ENCODE results near the gene DDX49.
"Not testable (repeated sequence)": the region's sequence is repeated elsewhere in the genome, so short reads cannot be mapped to it uniquely, and the experiment has no call there.

The DDX49 gene

DNA sequence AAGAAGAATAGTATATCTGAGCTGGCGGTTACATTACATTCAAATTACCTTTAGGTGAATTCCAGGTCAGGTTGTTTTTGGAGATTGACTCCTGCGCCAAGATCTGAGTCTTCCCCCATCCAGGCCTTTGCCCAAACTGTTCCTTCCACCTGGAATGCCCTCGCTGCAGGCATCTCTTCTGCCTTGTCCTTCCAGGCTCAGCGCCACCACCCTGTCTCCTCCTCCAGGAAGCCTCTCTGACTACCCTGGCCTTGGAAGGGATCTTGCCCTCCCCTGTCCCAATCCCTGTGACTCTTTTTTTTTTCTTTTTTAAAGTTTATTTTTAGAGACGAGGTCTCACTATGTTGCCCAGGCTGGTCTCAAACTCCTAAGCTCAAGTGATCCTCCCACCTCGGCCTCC is 23.2 kb downstream of the DDX49 start:
- no peak for DNase-seq (ENCODE audit: low spot score)

DNA sequence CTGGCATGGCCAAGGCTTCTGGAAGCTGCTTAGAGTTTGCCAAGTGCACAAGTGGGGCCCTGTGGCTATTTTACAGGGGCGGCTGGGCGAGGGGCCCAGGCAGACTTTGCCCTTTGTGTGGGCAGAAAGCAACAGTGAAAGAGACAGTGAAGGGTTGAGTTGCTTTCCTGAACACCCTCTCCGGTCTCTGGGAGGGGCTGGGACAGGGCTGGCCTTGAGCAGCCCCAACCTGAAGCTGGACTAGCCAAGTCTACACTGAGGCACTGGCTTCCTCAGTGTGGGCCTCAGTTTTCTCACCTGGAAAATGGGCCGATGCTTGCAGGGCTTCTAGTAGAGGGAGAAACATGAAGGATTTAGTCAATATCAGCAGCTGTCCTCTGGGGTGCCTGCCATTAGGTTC is 23.9 kb downstream of the DDX49 start:
- DNase-seq (ENCODE audit: low spot score): no peak

DNA sequence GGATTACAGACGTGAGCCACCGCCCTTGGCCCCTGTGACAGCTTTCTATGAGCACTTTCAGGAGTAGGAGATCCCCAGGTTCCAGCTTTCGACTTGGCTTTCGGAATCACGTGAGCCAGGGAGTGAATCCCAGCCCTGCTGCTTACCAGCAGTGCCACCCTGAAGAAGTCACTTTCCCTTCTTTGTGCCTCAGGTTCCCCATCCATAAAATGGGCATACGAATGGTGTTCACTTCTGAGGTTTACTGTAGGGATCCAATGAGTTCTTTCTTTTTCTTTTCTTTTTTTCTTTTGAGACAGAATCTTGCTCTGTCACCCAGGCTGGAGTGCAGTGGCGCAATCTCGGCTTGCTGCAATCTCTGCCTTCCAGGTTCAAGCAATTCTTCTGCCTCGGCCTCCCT is 25.8 kb downstream of the DDX49 start:
- no peak for DNase-seq (ENCODE audit: low spot score)

DNA sequence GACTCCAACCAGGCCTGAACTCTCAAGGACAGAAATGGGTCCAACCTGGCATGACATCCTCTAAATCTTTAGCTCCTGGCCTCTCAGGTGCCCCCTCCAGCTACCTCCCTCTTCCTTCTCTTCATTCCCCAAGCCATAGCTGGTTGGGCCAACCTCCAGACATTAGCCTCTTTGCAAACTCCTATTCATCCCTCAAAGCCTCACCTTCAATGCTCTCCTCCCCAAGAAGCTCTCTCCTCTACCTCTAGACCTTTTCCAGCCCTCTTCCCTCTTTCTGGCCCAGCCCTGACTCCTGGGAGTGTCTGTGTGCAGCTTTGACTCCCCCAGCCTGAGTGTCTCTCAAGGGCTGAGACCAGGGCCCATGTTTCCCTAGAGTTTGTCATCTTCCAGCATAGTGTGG is 26.8 kb downstream of the DDX49 start:
- no peak for DNase-seq (ENCODE audit: low spot score)

DNA sequence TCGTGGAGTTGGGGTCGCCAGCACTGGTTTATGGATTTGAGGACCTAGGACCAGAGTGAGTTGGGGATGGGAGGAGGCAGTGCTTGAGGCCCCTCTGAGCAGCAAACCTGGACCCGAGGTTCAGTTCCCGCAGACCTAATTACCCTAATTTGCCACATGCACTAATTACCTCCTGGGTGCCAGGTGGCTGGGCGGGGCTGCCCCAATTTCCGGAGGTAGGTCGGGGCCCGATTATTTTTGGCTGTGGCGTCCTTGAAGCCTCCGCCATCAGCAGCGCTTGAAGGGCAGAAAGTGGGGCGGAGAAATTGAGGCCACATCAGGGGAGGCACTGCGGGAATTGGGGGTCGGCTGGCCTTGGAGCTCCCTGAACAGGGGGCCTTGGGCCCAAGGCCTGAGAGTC is 27.4 kb downstream of the DDX49 start:
- no peak for DNase-seq (ENCODE audit: low spot score)

DNA sequence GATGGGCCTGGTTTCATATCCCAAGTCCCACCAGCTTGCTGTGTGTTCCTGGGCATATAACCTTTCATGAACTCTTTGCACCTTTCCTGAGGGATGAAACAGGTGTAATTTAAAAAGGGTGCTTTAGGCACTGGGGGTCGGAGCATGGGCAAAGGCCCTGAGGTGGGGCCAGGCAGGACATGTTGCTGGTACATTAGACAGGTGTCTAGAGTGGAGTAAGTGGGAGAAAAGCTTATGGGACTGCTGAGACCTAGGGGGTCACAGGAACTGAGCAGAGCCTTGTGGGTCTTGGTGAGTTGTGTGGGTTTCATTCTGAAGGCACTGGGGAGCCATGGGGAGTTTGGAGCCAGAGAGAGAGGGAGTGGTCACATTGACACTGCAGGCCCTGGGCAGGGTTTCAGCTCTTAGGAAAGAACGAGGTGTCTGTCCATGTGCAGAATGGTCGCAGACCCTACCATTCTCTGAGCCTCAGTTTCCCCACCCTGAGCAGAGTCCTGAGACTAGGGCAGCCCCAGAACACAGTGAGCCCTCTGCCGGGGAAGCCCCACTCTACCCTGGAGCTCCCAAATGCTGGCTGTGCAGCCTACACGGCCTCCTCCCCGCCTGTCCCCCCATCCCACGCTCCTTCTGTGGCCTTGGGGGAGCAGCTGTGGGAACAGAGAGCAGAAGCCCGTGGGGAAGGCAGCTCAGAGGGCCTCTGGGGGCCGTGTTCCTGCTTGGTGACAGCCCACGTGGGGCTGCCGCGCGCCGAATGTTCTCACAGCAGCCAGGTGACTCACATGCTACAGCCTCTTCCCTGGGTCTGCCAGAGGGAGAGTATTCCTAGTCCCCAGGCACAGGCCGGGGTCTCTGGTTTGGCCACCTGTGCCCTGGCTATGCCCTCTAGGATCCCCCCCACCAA is 28.8 kb downstream of the DDX49 start:
- DNase-seq (ENCODE audit: low spot score): no peak

DNA sequence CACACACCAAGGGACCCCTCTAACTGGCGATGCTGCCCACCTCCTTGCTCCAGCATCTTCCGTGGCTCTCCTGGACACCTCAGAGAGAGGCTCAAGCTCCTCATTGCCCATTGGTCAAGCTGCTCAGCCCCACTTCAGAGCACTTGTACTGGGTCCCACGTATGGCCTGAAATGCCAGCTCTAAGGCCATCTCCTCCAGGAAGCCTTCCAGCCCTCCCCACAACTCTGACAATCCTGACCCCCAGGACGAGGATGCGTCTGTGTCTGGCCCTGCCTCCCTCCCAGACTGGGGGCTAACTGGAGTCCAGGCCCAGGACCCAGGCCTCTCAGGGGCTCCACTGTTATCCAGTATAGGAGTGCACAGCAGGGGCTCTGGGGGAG is 29.5 kb downstream of the DDX49 start:
- DNase-seq (ENCODE audit: low spot score): no peak

DNA sequence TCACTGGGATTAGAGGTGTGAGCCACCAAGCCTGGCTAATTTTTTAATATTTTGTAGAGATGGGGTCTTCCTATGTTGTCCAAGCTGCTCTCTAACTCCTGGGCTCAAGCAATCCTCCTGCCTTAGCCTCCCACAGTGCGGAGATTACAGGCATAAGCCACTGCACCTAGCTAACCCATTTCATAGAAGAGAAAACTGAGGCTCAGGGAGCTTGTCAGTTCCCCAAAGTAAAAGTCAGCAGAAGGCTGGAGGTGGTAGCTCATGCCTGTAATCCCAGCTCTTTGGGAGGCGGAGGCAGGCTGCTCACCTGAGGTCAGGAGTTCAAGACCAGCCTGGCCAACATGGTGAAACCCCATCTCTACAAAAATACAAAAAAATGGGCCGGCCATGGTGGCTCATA is 30.3 kb downstream of the DDX49 start:
- DNase-seq (ENCODE audit: low spot score): no peak

DNA sequence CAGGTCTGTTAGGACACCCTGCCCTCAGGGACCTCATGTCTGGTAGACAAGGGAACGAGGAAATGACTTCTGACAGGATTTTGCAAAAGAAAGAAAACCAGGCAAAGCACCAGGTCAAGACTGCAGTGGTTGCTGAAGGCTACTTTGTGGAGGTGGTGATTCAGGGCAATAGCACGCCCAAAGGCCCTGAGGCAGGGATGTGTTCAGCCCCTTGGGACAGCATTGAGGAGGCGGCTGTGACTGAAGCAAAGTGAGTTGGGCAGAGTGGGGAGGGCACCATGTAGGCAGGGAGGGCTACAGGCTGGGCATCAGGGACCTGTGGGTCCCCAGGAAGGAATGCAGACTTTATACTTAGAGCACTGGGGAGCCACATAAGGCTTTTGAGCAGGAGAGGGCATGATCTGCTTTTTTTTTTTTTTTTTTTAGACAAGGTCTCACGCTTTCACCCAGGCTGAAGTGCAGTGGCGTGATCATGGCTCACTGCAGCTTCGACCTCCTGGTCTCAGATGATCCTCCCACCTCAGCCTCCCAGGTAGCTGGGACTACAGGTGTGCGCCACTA is 32.3 kb downstream of the DDX49 start:
- no peak for DNase-seq (ENCODE audit: low spot score)

DNA sequence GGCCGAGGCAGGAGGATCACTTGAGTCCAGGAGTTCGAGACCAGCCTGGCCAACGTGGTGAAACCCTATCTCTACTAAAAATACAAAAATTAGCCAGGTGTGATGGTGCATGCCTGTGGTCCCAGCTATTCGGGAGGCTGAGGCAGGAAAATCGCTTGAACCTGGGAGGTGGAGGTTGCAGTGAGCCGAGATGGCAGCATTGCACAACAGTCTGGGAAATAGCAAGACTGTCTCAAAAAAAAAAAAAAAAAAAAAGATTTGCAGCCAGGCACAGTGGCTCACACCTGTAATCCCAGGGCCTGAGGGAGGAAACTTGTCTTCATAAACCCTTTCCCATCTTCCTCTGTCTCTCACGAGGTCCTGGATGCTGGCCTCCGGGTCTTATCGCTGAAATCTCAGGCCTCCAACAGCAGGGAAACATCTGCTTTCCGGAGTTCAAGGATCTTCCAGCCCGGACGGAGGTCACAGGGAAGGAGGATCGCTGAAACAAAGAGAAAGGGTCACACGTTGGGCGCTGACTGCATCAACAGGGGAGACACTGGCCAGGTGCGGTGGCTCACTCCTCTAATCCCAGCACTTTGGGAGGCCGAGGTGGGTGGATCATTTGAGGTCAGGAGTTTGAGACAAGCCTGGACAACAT is 33.0 kb downstream of the DDX49 start:
- not testable (repeated sequence) for DNase-seq (ENCODE audit: low spot score)

DNA sequence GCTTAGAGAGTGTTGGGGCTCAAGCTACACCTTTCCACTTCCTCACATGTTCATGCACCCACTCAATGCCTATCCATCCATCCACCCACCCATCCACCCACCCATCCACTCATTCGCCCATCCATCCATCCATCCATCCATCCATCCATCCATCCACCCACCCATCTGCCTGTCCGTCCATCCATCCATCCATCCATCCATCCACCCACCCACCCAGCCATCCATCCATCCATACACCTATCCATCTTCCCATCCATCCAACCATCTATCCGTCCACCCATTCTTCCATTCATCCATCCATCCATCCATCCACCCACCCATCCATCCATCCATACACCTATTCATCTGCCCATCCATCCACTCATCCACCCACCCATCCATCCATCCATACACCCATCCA is 34.6 kb downstream of the DDX49 start:
- no peak for DNase-seq (ENCODE audit: low spot score)

DNA sequence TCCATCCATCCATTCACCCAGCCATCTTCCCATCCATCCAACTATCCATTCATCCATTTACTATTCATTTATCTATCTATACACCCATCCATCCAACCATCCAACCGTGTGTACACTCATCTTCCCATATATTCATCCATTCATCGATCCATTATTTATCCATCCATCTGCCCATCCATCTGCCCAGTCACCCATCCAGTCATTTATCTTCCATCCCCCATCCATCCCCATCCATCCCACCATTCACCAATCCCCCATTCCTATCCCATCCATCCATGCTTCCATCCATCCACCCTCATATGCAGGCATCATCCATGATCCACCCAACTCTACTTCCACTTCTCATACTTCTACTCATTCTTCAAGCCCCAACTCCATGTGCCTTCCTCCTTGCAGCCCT is 35.5 kb downstream of the DDX49 start:
- DNase-seq (ENCODE audit: low spot score): no peak

DNA sequence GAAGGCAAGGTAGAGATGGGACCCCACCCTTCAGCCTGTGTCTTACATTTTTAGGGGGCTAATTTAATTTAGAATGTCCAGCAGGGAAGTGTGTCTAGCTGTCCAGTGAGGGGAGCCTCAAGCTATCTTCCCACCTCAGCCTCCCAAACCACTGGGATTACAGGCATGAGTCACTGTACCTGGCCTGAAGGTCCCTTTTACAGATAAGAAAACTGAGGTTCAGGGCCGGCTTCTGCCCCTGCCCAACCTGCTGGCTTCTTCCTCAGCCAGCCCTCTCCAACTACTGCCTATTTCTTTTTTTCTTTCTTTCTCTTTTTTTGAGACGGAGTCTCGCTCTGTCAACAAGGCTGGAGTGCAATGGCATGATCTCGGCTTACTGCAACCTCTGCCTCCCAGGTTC is 40.9 kb downstream of the DDX49 start:
- DNase-seq (ENCODE audit: low spot score): no peak

DNA sequence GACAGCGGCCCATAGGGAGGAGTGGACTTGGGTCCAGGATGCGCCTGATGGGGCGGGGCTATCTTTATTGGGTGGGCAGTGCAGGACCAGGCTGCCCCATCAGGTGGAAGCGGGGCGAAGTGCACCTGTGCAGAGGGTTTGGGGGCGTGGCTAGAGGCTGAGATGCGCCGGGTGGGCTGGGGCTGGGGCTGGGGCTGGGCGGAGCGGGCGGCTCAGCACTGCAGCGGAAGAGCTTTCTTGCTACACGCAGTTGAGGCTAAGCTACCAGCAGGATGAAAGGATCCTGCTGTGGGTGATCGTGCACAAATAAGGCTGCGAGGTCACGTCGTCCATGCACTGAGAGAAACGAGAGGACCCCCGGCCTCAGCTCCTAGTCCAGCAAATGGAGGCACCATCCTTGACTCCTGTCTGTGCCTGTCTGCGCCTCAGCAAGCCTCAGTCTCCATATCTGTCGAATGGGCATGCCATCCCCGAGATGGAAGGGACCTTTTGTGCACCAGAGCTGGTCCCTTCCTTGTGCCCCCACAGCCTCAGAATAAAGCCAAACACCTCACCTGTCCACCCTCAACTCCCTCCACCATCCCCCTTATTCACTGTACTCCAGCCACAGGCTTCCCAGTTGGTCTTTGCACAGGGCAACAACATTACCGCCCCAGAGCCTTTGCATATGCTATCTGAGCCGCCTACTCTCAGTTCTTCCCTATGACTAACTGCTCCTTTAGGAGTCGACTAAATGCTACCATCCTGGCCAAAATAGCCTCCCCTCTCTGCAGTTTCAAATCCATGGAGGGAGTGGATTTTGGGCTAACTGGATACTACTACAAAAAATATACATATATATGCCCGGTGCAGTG is 42.5 kb downstream of the DDX49 start:
- no peak for DNase-seq (ENCODE audit: low spot score)

DNA sequence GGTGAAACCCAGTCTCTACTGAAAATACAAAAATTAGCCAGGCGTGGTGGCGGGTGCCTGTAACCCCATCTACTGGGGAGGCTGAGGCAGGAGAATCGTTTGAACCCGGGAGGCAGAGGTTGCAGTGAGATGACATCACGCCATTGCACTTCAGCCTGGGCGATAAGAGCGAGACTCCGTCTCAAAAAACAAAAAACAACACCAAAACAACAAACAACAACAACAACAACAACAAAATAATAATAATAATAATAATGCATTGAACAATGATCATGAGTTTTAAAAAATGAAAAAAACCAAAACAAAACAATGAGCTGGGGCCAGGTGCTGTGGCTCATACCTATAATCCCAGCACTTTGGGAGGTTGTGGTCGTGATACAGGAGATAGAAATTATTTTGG is 44.6 kb downstream of the DDX49 start:
- no peak for DNase-seq (ENCODE audit: low spot score)

DNA sequence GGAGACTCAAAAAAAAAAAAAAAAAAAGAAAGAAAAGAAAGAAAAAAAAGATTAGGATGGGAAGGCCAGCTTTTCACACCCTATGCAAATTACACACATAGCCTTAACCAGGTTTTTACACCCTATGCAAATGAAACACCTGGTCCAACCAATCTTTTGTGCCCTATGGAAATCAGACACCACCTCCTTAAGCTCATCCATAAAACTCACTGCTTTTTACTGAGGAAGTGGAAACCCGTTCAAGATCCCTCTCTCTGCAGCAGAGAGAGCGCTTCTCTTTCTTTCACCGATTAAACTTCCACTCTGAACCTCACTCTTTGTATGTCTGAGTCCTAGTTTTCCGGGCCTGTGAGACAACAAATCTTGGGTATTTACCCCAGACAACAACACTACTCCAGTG is 46.8 kb downstream of the DDX49 start:
- no peak for DNase-seq (ENCODE audit: low spot score)

DNA sequence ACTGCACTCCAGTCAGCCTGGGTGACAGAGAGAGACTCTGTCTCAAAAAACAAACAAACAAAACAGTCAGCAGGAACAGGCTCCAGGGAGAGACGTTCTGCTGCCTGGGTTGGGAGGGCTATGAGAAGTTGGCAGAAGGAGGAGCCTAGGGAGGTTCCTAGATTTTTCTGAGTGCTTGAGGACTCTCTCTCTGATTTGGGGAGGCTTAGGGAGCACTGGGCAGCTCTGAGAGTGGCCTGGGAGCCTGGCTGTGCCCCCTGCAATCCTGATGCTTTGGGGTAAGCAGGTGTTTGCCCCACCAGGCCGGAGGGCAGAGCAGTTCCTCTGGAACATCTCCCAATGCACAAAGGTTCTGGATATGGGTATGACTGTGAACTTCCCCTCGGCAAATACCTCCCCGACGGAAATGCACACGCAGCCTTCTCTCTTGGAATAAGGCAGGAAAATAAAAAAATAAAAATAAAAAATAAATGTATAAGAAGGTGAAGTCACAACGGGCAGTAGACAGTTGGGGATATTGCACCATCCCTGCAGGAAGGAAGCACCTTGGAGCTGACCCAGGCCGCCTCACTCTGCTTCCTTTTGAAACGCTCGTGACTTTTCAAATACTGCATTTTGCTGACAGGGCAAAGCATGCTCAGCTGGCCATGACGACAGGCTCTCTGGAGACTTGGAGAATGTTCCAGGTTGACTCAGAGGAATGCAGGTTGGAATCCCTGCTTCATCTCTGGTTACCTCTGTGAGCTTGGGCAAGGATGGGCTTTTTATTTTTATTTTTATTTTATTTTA is 48.0 kb downstream of the DDX49 start:
- peak; percentile 37 for DNase-seq (ENCODE audit: low spot score)

DNA sequence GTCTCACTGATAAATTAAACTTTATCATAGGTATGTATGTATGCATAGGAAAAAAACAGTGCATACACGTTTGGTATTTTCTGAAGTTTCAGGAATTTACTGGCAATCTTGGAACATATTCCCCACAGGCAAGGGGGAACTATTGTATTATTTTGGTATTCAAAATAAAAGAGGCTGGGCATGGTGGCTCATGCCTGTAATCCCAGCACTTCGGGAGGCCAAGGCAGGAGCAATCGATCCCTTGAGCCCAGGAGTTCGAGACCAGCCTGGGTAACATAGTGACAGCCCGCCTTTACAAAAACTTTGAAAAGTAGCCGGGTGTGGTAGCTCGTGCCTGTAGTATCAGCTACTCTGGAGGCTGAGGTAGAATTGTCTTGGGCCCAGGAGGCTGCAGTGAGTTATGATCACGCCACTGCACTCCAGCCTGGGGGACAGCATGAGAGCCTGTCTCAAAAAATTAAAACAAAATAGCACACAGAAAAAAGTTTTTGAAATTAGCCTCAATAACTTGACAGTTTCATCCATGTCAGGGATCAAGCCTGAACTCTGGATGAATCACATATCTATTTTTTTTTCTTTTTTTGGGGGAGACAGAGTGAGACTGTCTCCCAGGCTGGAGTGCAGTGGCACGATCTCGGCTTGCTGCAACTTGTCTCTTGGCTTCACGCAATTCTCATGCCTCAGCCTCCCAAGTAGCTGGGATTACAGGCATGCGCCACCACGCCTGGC is 50.6 kb downstream of the DDX49 start:
- DNase-seq (ENCODE audit: low spot score): no peak

DNA sequence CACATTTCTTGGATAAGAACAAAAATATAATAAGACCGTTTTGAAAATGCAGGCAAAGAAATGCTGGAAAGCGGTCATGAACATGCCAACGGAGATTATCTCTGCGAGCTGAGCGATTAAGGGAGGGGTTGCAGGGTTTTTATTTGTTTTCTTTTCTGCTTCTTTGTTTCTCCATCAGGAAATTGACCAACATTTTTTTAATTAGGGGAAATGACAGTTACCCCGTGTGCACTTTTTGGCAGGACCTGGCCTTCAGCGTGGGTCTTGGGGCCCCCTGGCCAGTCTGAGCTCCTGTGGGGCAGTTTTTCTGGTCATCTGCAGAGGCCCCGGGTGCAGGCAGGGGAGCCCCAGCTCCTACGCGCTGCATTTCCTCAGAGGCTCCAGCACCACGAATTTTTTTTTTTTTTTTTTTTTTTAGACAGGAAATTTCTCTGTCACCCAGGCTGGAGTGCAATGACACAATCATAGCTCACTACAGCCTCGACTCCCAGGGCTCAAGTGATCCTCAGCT is 52.8 kb downstream of the DDX49 start:
- DNase-seq (ENCODE audit: low spot score): no peak

DNA sequence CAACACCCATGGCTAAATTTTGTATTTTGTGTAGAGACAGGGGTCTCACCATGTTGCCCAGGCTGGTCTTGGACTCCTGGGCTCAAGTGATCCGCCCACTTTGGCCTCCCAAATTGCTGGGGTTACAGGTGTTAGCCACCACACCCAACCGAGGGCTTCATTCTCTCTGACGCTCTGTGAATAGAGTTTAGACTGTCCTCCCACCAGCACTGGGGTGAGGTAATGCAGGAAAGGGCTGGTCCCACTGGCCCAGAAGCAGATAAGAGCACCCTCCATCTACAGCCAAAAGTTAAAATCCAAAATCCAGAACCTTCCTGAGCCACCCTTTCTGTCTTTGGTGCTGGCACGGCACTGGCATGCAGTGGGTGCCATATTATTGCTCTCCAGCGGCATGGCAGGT is 53.3 kb downstream of the DDX49 start:
- no peak for DNase-seq (ENCODE audit: low spot score)

DNA sequence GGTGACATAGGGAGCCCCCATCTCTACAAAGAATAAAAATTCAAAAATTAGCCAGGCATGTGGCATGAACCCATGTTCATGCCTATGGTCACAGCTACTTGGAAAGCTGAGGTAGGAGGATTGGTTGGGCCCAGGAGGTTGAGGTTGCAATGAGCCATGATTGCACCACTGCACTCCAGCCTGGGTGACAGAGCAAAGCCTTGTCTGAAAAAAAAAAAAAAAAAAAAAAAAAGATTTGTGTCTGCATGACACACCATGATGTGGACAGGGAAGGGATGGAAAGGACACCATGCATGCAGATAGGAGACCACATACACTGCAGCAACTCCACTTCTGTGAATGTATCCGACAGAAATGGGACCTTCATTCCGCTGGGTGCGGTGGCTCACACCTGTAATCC is 55.5 kb downstream of the DDX49 start:
- DNase-seq (ENCODE audit: low spot score): no peak
